Upper lobe of left lung (tissue), 4 donors: ENCODE measurements around the gene ATP1B2.
A peak's percentile ranks its signal among the peaks of the same experiment; 100 is the strongest.

Experiments
- CTCF ChIP-seq, 6 experiments: fragments of 450-650 bp in 4 of 6; fragments of 200-600 bp in 2 of 6; sonication (generic) in 2 of 6; IDR thresholded peaks; one replicate each; pipeline ENCODE4 v1.5.1; 2016 to 2019; ENCODE audit warnings: antibody characterized with exemption in 6 of 6
- POLR2AphosphoS5 ChIP-seq, 2 donors: sonication (generic); formaldehyde crosslinking; IDR thresholded peaks; one replicate each; pipeline ENCODE4 v1.5.1; 2017; ENCODE audit warnings: antibody characterized with exemption in 2 of 2

- peak in 3 of 6 experiments; percentile 18 to 27 (median 20) for TF ChIP-seq CTCF (IDR thresholded peaks at IDR 0.05)
- no peak for TF ChIP-seq POLR2AphosphoS5 (IDR thresholded peaks at IDR 0.05)
These were observed 16.3 kb upstream of the ATP1B2 start for GRCh38 chr17:7634384-7634783.
